ENCODE results near the gene DSC2. TPM values are rescaled to one million over a fixed set of nuclear protein-coding genes. Genes with fewer than 3 reads are reported as not detected.

DSC2 gene
- total RNA-seq, 1 experiment from 2014 or later: 5.4 TPM

- in situ Hi-C loops (cut with HindIII; ENCODE audit: low pct_unique_long_range_greater_than_20kb, low sequenced_read_pairs): no loop called here
- no peak for DNase-seq (ENCODE audit: low read depth)
Measured at GRCh38 chr18:31010601-31011000, 91.6 kb downstream of the DSC2 start.

Other genes with a start within 250 kb of the DSC2 start
- not detected in 2 replicates for gene DSC3, start 59.7 kb downstream of the DSC2 start, total RNA-seq (2014; rRNA removed; shearing (Covaris generic); ENCODE audit: low replicate concordance)
- gene DSC1, start 60.4 kb upstream of the DSC2 start, total RNA-seq (2014; rRNA removed; shearing (Covaris generic); ENCODE audit: low replicate concordance): not detected in 2 replicates
- gene DSG1, start 215.7 kb upstream of the DSC2 start, total RNA-seq (2014; rRNA removed; shearing (Covaris generic); ENCODE audit: low replicate concordance): not detected in 2 replicates

Measured in Caki2 (cell line).